ENCODE results near the gene AREL1. TPM values are rescaled to one million over a fixed set of nuclear protein-coding genes. Genes with fewer than 3 reads are reported as not detected.

AREL1 gene
- polyA plus RNA-seq, 1 donor = 23.5 TPM

- Histone ChIP-seq H3K4me1 (ENCODE audit: control insufficient read depth, insufficient read depth, low read length) (no peaks in the 10 kb centered on the region), H3K9me3 (ENCODE audit: control insufficient read depth, low read depth, low read length) (no peaks in the 10 kb centered on the region), H3K27me3 (ENCODE audit: control insufficient read depth, insufficient read depth, low read length) (no peaks in the 10 kb centered on the region), H3K36me3 (ENCODE audit: control insufficient read depth, insufficient read depth, low read length) (no peaks in the 10 kb centered on the region), H3K4me3 (ENCODE audit: low read length) (no peak overlapping the region), H3K27ac (ENCODE audit: low read length) (no peak overlapping the region)
- no peak for DNase-seq
- no CpG with 5 or more reads among the region's 1 CpG for WGBS (ENCODE audit: insufficient coverage, low lambda C conversion rate)
Observed at GRCh38 chr14:74638966-74639365, 73.9 kb downstream of the AREL1 start.

- no peak for DNase-seq
- Histone ChIP-seq H3K27ac (ENCODE audit: low read length) (no peak overlapping the region), H3K4me1 (ENCODE audit: control insufficient read depth, insufficient read depth, low read length) (no peaks in the 10 kb centered on the region), H3K9me3 (ENCODE audit: control insufficient read depth, low read depth, low read length) (no peaks in the 10 kb centered on the region), H3K27me3 (ENCODE audit: control insufficient read depth, insufficient read depth, low read length) (no peaks in the 10 kb centered on the region), H3K36me3 (ENCODE audit: control insufficient read depth, insufficient read depth, low read length) (no peaks in the 10 kb centered on the region), H3K4me3 (ENCODE audit: low read length) (no peak overlapping the region)
- 27% methylated on average over 3 of the region's 7 CpGs for WGBS (ENCODE audit: insufficient coverage, low lambda C conversion rate)
Observed at GRCh38 chr14:74638066-74638465, 74.8 kb downstream of the AREL1 start.

- Histone ChIP-seq H3K4me1 (ENCODE audit: control insufficient read depth, insufficient read depth, low read length) (no peaks in the 10 kb centered on the region), H3K27me3 (ENCODE audit: control insufficient read depth, insufficient read depth, low read length) (no peaks in the 10 kb centered on the region), H3K27ac (ENCODE audit: low read length) (no peak overlapping the region), H3K36me3 (ENCODE audit: control insufficient read depth, insufficient read depth, low read length) (no peaks in the 10 kb centered on the region), H3K9me3 (ENCODE audit: control insufficient read depth, low read depth, low read length) (no peaks in the 10 kb centered on the region), H3K4me3 (ENCODE audit: low read length) (no peak overlapping the region)
- no CpG with 5 or more reads among the region's 3 CpGs for WGBS (ENCODE audit: insufficient coverage, low lambda C conversion rate)
- no peak for DNase-seq
Observed at GRCh38 chr14:74637178-74637550, 75.7 kb downstream of the AREL1 start.

GRCh38 chr14:74636424-74637177 lies 76.3 kb downstream of the AREL1 start:
- DNase-seq = no peak
- 100% methylated on average over 1 of the region's 10 CpGs for WGBS (ENCODE audit: insufficient coverage, low lambda C conversion rate)
- H3K4me1 ChIP-seq (ENCODE audit: control insufficient read depth, insufficient read depth, low read length) = no peaks in the 10 kb centered on the region
- H3K4me3 ChIP-seq (ENCODE audit: low read length) = no peak overlapping the region
- no peaks in the 10 kb centered on the region for H3K36me3 ChIP-seq (ENCODE audit: control insufficient read depth, insufficient read depth, low read length)
- no peak overlapping the region for H3K27ac ChIP-seq (ENCODE audit: low read length)
- H3K9me3 ChIP-seq (ENCODE audit: control insufficient read depth, low read depth, low read length) = no peaks in the 10 kb centered on the region
- H3K27me3 ChIP-seq (ENCODE audit: control insufficient read depth, insufficient read depth, low read length) = no peaks in the 10 kb centered on the region

- Histone ChIP-seq H3K9me3 (ENCODE audit: control insufficient read depth, low read depth, low read length) (no peaks in the 10 kb centered on the region), H3K4me1 (ENCODE audit: control insufficient read depth, insufficient read depth, low read length) (no peaks in the 10 kb centered on the region), H3K4me3 (ENCODE audit: low read length) (no peak overlapping the region), H3K27me3 (ENCODE audit: control insufficient read depth, insufficient read depth, low read length) (no peaks in the 10 kb centered on the region), H3K27ac (ENCODE audit: low read length) (no peak overlapping the region), H3K36me3 (ENCODE audit: control insufficient read depth, insufficient read depth, low read length) (no peaks in the 10 kb centered on the region)
- WGBS (ENCODE audit: insufficient coverage, low lambda C conversion rate) = no CpG with 5 or more reads among the region's 3 CpGs
- no peak for DNase-seq
Observed at GRCh38 chr14:74635847-74636246, 77.0 kb downstream of the AREL1 start.

GRCh38 chr14:74634964-74635363 lies 77.9 kb downstream of the AREL1 start:
- no peak overlapping the region for H3K27ac ChIP-seq (ENCODE audit: low read length)
- no CpG with 5 or more reads among the region's 2 CpGs for WGBS (ENCODE audit: insufficient coverage, low lambda C conversion rate)

GRCh38 chr14:74634481-74634880 lies 78.4 kb downstream of the AREL1 start:
- DNase-seq = no peak
- no CpG with 5 or more reads among the region's 1 CpG for WGBS (ENCODE audit: insufficient coverage, low lambda C conversion rate)
- H3K27ac ChIP-seq (ENCODE audit: low read length) = no peak overlapping the region
- no peaks in the 10 kb centered on the region for H3K27me3 ChIP-seq (ENCODE audit: control insufficient read depth, insufficient read depth, low read length)
- no peaks in the 10 kb centered on the region for H3K9me3 ChIP-seq (ENCODE audit: control insufficient read depth, low read depth, low read length)
- no peak overlapping the region for H3K4me3 ChIP-seq (ENCODE audit: low read length)
- no peaks in the 10 kb centered on the region for H3K36me3 ChIP-seq (ENCODE audit: control insufficient read depth, insufficient read depth, low read length)
- H3K4me1 ChIP-seq (ENCODE audit: control insufficient read depth, insufficient read depth, low read length) = no peaks in the 10 kb centered on the region

More at GRCh38 chr14:74634964-74635363, 77.9 kb downstream of the AREL1 start:
- H3K4me3 ChIP-seq (ENCODE audit: low read length) = no peak overlapping the region
- H3K27me3 ChIP-seq (ENCODE audit: control insufficient read depth, insufficient read depth, low read length) = no peaks in the 10 kb centered on the region
- no peaks in the 10 kb centered on the region for H3K9me3 ChIP-seq (ENCODE audit: control insufficient read depth, low read depth, low read length)
- no peaks in the 10 kb centered on the region for H3K36me3 ChIP-seq (ENCODE audit: control insufficient read depth, insufficient read depth, low read length)
- no peaks in the 10 kb centered on the region for H3K4me1 ChIP-seq (ENCODE audit: control insufficient read depth, insufficient read depth, low read length)
- no peak for DNase-seq

GRCh38 chr14:74630881-74631690 lies 81.8 kb downstream of the AREL1 start:
- Histone ChIP-seq H3K27me3 (ENCODE audit: control insufficient read depth, insufficient read depth, low read length) (no peaks in the 10 kb centered on the region), H3K36me3 (ENCODE audit: control insufficient read depth, insufficient read depth, low read length) (no peaks in the 10 kb centered on the region), H3K4me3 (ENCODE audit: low read length) (no peak overlapping the region), H3K27ac (ENCODE audit: low read length) (no peak overlapping the region), H3K4me1 (ENCODE audit: control insufficient read depth, insufficient read depth, low read length) (no peaks in the 10 kb centered on the region), H3K9me3 (ENCODE audit: control insufficient read depth, low read depth, low read length) (no peaks in the 10 kb centered on the region)
- WGBS (ENCODE audit: insufficient coverage, low lambda C conversion rate) = no CpG with 5 or more reads among the region's 15 CpGs
- no peak for DNase-seq

GRCh38 chr14:74628418-74628817 lies 84.5 kb downstream of the AREL1 start:
- Histone ChIP-seq H3K4me1 (ENCODE audit: control insufficient read depth, insufficient read depth, low read length) (no peaks in the 10 kb centered on the region), H3K4me3 (ENCODE audit: low read length) (no peak overlapping the region), H3K9me3 (ENCODE audit: control insufficient read depth, low read depth, low read length) (no peaks in the 10 kb centered on the region), H3K36me3 (ENCODE audit: control insufficient read depth, insufficient read depth, low read length) (no peaks in the 10 kb centered on the region), H3K27me3 (ENCODE audit: control insufficient read depth, insufficient read depth, low read length) (no peaks in the 10 kb centered on the region), H3K27ac (ENCODE audit: low read length) (no peak overlapping the region)
- DNase-seq = peak; percentile 61 to 70
- WGBS (ENCODE audit: insufficient coverage, low lambda C conversion rate) = no CpG with 5 or more reads among the region's 5 CpGs

- Histone ChIP-seq H3K27me3 (ENCODE audit: control insufficient read depth, insufficient read depth, low read length) (no peaks in the 10 kb centered on the region), H3K27ac (ENCODE audit: low read length) (no peak overlapping the region), H3K9me3 (ENCODE audit: control insufficient read depth, low read depth, low read length) (no peaks in the 10 kb centered on the region), H3K4me1 (ENCODE audit: control insufficient read depth, insufficient read depth, low read length) (no peaks in the 10 kb centered on the region), H3K36me3 (ENCODE audit: control insufficient read depth, insufficient read depth, low read length) (no peaks in the 10 kb centered on the region), H3K4me3 (ENCODE audit: low read length) (no peak overlapping the region)
- DNase-seq = no peak
- 100% methylated on average over 1 of the region's 8 CpGs for WGBS (ENCODE audit: insufficient coverage, low lambda C conversion rate)
Observed at GRCh38 chr14:74627076-74627475, 85.8 kb downstream of the AREL1 start.

All from large intestine (tissue), 3 donors.